HG02852 (cell line): ENCODE results near the gene ELFN1.
"Not testable (repeated sequence)": the region's sequence is repeated elsewhere in the genome, so short reads cannot be mapped to it uniquely, and the experiment has no call there.

Source experiments
- ATAC-seq: cut with Tn5 transposase; IDR thresholded peaks from one replicate; pipeline ENCODE4 v1.9.1; 2021; ENCODE audit warnings: mild to moderate bottlenecking, moderate library complexity; ENCODE audit not compliant: unreplicated experiment

ELFN1 gene

GRCh38 chr7:1706721-1707613 is 36.9 kb downstream of the ELFN1 start:
- ATAC-seq, result no peak

GRCh38 chr7:1707756-1708595 is 37.9 kb downstream of the ELFN1 start:
- ATAC-seq, result no peak

- ATAC-seq, result no peak
Observed at GRCh38 chr7:1708596-1709251, 38.6 kb downstream of the ELFN1 start.

GRCh38 chr7:1709281-1709680 is 39.2 kb downstream of the ELFN1 start:
- ATAC-seq, result no peak

GRCh38 chr7:1709900-1710299 is 39.8 kb downstream of the ELFN1 start:
- ATAC-seq, result no peak

GRCh38 chr7:1710936-1711335 is 40.9 kb downstream of the ELFN1 start:
- ATAC-seq, result no peak

- ATAC-seq, result no peak
Observed at GRCh38 chr7:1712907-1713501, 42.9 kb downstream of the ELFN1 start.

- no peak for ATAC-seq
Observed at GRCh38 chr7:1713502-1714484, 43.7 kb downstream of the ELFN1 start.

GRCh38 chr7:1714583-1715330 is 44.7 kb downstream of the ELFN1 start:
- no peak for ATAC-seq

GRCh38 chr7:1715331-1715625 is 45.2 kb downstream of the ELFN1 start:
- ATAC-seq, result no peak

- no peak for ATAC-seq
Observed at GRCh38 chr7:1715671-1716074, 45.6 kb downstream of the ELFN1 start.

GRCh38 chr7:1716263-1717094 is 46.4 kb downstream of the ELFN1 start:
- ATAC-seq, result no peak

- ATAC-seq, result no peak
Observed at GRCh38 chr7:1717095-1717483, 47.0 kb downstream of the ELFN1 start.

- no peak for ATAC-seq
Observed at GRCh38 chr7:1717903-1718676, 48.0 kb downstream of the ELFN1 start.

GRCh38 chr7:1718850-1719249 is 48.8 kb downstream of the ELFN1 start:
- ATAC-seq, result not testable (repeated sequence)

GRCh38 chr7:1719256-1719655 is 49.2 kb downstream of the ELFN1 start:
- not testable (repeated sequence) for ATAC-seq

GRCh38 chr7:1719913-1720312 is 49.8 kb downstream of the ELFN1 start:
- no peak for ATAC-seq

GRCh38 chr7:1720326-1720725 is 50.2 kb downstream of the ELFN1 start:
- ATAC-seq, result no peak
